HG03103 (cell line): ENCODE results near the gene PRXL2B.

Source experiments
- ATAC-seq: cut with Tn5 transposase; IDR thresholded peaks from one replicate; pipeline ENCODE4 v1.9.1; 2021; ENCODE audit warnings: low read depth; ENCODE audit not compliant: unreplicated experiment

The PRXL2B gene

DNA sequence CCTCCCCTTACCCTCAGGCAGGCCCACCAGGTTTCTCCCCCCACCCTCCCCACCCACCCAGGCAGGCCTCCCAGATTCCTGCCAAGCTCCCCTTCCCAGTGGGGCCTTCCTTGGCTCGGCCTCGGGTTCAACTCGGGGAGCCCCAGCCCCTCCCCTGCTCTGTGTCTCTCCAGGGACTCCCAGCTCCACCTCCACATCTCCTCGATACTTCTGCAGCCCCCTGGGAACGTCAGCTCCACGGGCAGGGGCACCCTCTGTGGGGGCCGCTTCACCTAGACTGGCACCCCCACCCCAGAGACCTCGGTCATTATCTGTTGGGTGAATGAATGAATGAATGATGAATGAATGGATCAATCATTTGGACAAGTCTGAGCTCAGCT is 45.5 kb downstream of the PRXL2B start:
- ATAC-seq = no peak

DNA sequence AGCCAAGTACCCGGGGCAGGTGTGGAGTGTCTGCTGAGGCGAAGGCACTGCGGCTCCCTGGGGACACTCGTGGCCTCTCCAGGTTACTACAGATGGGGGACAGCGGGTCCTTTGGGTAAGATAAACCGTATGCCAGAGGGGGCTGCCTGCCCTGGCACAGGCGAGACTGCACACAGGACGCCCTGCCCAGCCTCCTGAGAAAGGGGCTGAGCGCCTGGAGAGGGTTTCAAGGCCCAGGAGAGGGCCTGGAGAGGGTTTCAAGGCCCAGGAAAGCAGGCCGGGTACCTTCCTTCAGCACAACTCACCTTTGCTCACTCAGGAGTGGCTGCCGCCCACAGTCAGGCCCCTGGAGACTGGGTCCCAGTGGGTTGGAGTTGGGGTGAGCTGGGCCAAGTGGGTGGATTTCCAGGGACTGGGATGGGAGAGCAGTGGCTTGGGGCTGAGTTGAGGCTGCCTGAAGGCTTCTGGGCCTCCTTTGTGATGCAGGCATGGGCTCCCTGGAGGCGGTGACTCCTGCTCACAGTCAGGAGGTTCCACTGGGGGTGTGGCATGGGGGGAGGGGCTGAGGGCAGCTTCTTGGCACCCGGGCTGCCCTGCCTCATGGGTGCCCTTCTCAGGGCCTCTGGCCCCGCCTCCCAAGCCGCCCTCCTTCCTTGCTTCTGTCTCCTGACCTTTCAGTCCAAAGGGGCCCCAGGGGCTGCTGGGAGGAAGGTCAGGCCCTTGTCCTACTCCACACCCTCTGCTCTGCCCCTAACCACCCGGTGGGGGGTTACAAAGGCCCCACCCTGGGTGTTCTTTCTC is 46.2 kb downstream of the PRXL2B start, which contains the start of gene MMEL1:
Gene MMEL1, minus strand, starts transcription at position 456 of the 801 bp plus-strand sequence. CDS start 3,532 bp downstream, outside the sequence.
- ATAC-seq = no peak

DNA sequence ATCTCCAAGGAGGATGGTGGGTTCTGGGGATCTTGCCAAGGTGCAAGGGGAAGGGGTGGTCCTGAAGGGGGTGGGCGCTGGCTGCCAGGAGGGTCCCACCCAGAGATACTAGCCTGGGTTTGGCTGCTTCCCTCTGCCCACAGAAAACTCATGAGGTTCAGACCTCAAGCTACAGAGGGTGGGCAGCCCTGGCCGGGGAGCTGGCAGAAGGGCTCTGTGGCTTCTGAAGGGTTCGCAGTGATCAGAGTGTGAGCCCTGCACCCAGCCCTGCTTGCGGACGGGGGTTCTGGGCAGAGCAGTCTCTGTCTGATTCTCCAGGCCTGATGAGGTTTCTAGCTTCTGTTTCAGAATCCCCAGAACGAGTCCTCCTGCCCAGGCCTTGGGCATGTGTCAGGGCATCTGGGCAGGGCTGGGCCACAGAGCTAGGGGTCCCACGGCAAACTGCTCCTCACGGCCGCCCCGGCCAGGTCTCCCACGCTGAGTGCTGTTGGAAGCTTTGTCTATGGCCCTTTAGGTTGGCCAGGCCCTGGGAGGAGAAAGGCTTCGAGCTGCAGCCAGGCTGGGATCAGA is 46.9 kb downstream of the PRXL2B start:
- ATAC-seq = no peak

DNA sequence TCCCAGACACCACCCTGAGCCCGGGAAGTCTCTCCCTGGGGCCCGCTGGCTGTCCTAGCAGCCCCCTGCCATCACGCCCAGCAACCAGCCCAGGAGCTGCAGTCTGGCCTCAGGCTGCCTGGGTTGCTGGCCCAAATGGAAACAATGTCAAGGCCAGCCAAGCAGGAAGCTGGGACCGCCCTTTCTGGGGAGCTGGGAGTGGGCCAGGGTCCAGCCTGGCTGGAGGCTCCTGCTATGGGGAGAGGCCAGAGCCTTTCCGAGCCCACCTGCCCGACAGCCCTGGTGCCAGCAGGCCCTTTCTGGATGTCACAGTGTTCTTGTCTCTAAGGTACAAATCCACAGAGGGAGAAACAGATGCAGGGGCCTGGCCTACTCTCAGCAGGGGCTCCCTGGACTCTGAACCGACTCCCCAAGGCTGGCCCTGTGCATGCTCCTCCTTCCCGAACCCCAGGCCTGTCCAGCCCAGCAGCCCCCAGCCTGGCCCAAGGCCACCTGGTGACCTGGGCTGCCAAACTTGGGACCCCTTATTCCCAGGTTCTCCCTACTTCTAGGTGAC is 47.4 kb downstream of the PRXL2B start:
- ATAC-seq = no peak

DNA sequence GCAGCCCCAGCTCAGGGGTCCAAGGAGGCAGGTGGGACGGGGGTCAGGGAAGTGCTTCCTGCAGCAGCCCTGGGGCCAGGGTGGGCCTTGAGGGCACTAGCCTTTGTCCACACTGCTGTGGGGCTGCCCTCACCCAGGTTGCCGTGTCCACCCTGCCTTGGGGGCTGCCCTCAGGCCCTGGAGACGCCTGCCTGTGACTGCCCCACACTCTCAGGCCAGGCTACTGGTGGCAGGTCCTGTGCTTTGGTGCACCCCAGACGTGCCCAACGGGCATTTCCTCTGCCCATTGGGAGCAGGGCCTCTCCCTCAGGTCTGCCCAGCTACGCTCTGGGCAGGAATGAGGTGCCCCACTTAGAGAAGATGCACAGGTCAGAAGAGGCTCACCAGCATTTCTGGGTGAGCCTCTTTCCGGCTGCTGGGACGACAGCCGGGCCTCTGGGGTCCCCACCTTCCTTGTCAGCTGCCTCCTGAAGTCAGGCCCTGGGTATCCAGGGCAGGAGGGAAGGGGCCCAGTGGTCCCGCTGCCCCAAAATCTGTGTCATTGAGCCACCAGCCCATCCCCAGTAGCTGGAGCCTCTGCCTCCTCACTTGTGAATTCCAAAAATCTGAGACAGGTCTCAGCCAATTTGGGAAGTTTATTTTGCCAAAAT is 48.9 kb downstream of the PRXL2B start:
- no peak for ATAC-seq

DNA sequence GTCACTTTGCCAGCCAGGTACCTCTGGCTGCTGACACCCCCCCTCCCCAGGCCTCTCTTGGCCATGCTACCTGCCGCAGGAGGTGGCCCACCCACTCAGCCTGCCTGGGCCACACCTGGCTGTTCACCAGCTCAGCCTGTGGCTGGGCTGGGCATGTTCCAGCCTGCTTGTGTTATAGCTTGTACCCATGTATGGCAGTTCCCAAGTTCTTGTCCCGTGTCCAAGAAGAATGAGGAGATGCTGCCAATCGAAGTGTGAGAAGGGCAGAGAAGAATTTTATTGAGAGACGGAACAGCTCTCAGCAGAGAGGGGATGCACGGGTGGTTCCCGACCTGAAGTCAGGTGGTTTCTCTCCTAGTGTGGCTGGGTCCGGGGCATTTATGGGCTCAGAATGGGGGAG is 50.2 kb downstream of the PRXL2B start:
- no peak for ATAC-seq

DNA sequence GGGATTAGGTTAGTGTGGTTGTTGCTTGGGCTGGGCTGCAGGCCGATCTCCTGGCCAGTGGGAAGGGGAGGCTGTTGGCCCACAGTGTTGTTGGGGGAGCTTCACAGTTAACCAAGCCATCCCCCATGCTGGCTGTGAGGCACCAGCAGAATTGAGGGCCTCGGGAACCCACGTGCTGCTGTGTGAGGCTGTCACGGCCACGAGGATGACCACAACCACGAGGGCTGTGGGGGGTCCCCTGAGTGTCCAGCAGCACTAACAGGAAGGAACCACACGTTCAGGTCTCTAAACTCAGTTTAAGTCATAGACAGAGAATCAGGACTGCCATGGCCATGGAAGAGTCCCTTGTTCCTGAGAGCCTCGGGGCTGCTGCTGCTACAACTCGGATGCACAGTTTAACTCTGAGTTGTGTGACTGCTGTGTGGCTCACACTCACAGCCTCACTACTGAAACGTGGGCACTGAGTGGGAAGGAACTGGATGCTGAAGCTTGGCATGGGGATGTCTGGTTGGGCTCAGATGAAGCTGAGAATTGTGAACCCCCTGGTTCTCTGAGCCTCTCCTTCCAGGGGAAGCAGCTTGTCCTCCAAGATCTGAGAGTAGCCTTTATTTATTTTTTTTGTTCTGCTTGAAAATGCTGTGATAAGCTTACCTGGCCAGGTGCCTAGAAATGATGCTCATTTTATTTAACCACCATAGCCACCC is 51.0 kb downstream of the PRXL2B start:
- ATAC-seq = no peak

DNA sequence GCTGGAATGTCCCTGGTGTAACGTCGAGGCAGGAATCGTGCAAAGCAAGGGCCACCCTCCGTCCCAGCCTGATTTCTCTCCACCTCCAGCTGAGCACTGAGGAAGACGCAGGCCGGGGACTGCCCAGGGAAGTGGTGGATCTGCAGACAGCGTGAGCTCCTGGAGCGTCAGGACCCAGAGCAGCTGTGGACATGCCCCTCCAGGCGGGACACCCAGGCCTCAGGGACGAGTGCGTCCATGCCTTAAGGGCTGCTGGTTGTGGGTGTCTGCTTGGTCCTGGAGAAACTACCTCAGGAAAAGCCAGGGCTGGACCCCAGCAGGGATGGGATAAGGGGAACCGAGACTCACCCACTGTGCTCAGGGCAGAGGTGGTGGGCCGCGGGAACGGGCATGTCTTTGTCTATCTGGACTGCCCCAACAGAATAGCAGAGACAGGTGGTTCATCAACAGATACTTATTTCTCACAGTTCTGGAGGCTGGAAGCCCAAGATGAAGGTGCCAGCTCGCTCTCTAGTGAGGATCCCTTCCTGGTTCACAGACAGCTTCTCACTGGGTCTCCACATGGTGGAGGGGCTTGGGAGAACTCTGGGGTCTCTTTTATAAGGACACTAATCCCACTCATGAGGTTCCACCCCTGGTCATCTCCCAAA is 52.0 kb downstream of the PRXL2B start:
- no peak for ATAC-seq

DNA sequence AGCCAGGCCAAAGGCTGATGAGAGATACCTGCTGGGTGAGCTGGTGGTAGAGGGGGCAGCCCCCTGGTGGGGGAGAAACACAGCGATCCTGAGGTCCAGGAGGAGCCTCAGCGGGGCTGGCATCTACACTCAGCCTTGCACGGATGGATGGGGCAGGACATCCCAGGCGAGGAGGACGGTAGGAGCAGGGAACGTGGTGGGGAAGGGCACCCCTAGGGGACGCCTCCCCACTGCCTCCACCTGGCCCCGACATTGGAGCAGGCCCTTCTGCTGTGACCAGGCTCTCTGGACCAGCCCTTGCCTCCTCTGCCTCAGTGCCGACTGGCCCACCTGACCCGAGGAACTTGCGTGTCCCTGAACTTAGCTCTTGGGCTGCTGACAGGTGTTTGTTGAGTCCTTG is 52.6 kb downstream of the PRXL2B start:
- ATAC-seq = no peak

DNA sequence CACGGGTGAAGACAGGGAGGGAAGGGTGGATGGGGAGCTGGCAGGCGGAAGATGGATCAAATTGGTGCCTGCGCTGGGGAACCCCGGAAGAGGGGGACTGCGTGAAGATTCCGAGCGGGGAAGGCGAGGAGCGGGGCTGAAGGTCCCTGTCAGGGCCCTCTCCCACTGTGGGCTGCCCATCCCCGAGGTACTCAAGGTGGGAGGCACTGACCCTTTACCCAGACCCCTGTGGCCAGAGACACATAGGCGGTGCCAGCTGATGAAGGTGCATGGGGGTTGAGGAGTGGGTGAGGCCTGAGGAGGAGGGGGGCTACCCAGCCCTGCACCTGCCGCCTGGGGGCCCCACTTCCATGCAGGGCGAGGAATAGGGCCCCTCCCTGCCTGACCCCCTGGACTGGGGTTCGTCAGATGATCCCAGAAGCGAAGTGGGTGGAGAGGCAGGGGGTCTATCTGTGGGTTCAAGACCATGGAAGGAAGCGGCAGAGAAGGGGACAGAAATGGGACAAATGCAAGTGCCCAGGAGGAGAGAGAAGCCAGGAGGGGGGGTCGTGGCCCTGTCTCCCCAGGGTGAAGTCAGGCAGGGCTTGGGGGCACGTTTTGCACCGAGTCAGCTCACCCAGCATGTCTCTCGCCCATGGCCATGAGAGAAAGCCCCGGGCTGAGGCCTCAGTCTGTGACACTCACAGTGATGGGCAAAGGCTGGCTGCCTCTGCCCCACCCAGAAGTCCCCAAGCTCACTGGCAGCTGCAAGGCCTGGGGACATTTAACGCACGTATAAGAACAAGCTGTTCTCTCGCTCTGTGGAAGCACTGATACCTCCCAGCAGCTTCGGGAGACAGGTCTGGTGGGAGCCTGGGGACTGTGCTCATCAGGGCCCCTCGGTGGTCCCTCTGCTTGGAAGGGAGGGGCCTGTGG is 53.3 kb downstream of the PRXL2B start:
- ATAC-seq = no peak

DNA sequence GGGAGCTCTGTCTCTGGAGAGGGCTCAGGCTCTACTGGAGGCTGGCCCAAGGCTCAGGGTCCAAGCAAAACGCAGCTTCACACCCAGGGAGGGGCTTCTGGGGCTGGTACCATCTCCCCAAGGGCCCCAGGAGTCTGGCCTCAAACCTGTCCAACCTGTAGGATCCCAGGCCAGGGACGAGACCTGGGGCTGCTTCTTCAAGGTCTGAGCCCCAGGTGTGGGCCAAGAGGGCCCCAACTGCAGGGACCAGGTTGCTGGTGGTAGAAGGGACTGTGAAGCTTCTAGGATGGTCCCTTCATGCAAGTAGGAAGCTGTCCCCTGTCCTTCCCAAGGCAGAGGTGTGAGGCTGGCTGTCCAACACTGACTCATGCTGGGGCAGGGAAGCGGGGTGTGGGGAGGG is 54.0 kb downstream of the PRXL2B start:
- ATAC-seq = no peak
